NCI-H446 treated with DMSO at 0.1 percent for 48 hours (cell line): Measurements from ENCODE around the gene MUC21.
"Not testable (repeated sequence)": the region's sequence is repeated elsewhere in the genome, so short reads cannot be mapped to it uniquely, and the experiment has no call there.

Source experiments
- DNase-seq: peaks from one replicate; lab custom pipeline; 2025; lab: John Stamatoyannopoulos, UW

Gene MUC21

DNA sequence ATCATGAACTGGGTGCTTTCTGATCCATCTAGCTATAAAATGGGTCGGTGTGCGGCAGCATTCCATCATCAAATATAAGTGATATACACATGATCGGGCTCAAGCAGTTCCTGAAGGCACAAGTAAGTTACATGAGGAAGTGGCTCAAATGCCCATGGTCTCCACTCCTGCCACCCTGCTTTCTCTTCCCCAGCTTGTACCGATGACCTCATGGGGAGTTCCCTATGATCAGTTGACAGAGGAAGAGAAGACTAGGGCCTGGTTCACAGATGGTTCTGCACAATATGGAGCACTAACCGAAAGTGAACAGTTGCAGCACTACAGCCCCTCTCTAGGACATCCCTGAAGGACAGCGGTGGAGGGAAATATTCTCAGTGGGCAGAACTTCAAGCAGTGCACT lies 14.3 kb upstream of the MUC21 start:
- not testable (repeated sequence) for DNase-seq

DNA sequence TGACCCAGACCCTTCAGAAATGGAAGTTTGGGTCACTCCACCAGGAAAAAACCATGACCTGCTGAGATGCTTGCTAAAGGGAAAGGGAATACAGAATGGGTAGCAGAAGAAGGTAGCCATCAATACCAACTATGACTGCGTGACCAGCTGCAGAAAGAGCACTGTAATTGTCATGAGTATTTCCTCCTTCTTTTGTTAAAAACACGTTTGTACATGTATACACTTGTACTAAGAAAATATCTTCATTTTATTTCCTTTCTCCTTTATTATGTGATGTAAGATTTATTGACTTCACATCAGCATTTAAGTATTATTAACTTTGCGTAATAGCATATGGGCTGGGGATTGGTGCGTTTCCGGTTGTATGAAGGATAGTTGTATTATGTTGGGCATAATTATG lies 12.6 kb upstream of the MUC21 start:
- no peak for DNase-seq

DNA sequence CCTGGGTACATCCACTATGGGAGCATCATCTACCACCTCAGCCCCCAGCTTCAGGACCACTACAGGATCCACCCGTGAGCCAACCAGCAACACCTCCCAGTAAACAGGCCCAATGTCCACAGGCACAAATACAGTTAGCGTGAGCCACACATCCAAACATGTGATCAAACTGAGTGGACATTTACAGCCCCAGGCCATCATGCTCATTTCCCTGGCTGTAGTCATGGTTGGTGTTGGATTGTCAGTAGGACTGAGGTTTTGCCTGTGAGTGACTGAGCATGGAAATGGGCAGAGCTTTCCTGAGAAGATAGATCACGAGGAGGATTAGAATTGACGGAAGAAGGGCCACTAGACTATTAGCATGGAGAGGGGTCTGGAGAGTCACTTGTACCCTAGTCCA lies 10.7 kb upstream of the MUC21 start:
- no peak for DNase-seq

DNA sequence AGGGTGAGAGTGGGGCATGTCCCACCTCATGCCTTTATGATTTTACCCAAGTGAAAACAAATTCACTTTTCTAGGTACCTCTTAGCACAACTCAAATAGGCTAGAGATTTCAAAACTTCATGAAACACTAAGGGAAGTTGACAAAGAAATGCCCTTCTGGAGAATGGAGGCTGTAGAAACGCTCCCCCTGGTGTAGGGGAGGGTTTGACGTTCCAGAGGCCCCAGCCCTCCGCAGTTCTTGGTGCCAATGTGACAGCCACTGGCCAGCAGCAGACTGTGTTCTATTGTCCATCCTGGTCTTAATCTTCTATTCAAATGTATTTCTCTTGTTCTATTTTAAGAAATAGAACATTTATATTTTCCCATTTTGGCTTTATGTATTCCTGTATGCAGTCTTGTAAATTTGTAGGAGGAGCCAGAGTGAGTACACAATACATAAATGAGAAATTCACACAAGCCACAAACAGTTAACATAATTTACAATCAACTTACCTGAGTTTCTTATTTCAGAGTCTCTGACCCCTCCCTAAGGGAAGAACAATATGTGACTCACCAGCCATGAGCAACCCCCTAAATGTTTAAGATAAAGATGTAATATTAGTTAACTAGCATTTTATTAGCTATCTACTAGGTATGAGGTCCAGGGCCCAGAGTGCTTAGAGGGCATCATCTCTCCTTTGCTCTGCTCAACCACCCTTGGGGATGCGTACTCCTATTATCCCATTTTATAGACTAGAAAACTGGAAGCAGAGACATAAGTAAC lies 8.8 kb upstream of the MUC21 start:
- no peak for DNase-seq

DNA sequence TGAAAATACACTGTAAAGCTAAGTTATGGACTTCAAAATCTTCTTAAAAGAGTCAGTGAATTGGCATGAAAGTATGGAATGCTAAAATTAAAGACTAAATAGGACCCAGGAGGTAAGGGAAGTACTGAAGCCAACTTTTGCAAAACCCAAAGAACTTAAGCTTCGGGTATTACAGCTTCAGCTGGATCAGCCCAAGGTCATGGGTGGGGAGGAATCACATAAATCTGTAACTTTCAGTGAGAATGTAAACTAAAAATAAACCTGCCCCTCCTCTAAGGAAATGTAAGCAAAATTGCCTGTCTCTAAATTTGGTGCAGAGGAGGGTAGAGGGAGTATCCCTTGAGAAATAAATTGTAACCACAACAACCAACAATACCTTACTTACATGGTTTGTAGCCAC lies 4.4 kb upstream of the MUC21 start:
- no peak for DNase-seq

DNA sequence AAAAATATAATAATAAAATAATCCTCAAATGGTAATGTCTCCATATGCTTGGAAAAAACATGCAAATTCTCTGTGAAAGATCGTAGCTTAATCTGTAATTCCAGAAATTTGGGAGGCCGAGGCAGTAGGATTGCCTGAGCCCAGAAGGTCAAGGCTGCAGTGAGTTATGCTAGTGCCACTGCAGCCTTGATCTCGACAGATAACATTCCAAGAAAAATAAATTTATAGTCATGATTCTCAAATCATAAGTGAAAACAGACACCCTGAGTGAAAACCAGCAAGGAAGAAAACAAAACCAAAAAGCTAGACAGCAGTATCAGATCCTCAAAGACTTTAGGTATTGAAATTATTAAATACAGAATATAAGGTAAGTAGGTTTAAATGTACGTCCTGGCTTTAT lies 3.8 kb upstream of the MUC21 start:
- no peak for DNase-seq

DNA sequence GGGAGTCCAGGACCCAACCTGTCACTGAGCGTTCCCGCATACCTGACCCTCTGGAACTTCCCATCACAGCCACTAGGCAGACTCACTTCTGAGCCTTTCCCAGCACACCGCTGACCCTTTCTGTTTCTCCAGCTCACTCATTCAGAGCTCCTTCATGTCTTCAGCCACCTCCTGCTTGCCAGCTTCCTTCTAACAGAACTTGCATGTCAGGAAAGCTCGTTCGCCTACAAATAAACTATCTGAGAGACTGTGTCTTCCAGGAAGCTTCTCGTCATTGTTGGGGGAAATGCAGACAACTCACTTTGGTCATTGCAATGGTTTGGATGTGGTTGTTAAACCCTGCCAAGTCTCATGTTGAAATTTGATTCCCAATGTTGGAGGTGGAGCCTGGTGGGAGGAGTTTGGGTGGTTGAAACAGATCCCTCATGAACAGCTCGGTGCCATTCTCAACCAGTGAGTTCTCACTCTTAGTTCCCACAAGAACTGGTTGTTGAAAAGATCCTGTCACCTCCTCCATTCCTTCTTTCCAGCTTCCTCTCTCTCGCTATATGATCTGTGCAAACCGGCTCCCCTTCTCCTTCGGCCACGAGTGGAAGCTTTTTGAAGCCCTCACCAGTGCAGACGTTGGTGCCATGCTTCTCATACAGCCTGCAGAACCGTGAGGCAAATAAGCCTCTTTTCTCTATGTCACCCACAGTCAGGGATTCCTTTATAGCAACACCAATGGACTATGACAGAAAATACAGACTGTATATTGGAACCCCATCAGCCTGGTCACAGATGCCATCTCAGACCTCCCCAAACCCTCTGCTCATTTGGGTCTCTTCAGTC lies 1.4 kb upstream of the MUC21 start:
- no peak for DNase-seq

DNA sequence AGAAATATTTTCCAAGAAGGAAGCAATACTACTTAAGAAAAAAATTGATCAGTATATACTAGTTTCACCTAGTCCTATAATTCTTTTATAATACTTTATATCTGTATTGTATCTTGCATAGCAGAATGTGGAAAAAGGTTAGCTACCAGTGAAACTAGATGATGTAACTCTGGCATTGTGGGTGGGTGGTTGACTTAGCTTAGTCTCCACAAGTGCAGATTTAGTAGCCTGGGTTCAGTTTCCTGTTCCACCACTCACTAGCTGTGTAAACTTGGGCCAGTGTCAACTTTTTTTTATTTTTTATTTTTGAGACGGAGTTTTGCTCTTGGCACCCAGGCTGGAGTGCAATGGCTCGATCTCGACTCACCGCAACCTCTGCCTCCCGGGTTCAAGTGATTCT lies 2.0 kb downstream of the MUC21 start:
- no peak for DNase-seq

DNA sequence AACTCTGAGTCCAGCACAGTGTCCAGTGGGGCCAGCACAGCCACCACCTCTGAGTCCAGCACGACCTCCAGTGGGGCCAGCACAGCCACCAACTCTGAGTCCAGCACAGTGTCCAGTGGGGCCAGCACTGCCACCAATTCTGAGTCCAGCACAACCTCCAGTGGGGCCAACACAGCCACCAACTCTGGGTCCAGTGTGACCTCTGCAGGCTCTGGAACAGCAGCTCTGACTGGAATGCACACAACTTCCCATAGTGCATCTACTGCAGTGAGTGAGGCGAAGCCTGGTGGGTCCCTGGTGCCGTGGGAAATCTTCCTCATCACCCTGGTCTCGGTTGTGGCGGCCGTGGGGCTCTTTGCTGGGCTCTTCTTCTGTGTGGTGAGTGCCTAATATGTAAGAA lies 3.8 kb downstream of the MUC21 start:
- DNase-seq = no peak

DNA sequence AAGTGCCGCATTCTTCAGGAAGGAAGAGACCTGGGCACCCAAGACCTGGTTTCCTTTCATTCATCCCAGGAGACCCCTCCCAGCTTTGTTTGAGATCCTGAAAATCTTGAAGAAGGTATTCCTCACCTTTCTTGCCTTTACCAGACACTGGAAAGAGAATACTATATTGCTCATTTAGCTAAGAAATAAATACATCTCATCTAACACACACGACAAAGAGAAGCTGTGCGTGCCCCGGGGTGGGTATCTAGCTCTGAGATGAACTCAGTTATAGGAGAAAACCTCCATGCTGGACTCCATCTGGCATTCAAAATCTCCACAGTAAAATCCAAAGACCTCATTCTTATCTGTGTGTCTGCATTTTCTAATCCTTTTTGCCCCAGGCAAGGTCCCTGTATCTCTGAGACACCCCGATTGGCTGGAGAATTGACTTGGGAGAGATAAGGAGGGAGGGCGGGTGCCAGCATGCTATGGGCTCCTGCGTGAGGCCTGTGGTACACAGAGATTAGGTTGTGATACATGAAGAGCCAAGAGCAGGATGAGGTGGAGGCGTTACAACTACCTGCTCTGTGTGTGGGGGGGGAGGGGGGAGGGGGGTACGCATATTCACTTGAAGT lies 4.8 kb downstream of the MUC21 start:
- no peak for DNase-seq

GRCh38 chr6:30990422-30991086 lies 7.0 kb downstream of the MUC21 start:
- DNase-seq = no peak

GRCh38 chr6:30991891-30992290 lies 8.4 kb downstream of the MUC21 start:
- no peak for DNase-seq

GRCh38 chr6:30997301-30997700 lies 13.8 kb downstream of the MUC21 start:
- DNase-seq = no peak

DNA sequence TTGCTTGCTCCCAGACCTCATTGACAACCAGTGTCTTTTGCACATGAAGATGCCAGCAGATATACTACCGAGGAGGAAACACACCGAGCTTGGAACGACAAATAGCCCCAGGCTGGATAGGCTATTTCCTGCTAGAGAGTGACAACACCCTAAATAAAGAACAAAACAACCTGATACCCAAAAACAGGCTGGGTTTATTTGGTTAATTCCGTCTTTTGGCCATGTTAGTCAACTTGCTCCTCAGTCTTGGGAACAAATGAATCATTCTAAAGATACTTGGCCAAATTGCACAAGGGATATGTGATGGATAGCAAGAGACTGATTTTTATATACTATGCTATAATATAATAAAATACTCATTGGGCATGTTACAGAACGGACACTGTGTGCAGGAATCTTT lies 15.3 kb downstream of the MUC21 start:
- DNase-seq = no peak

DNA sequence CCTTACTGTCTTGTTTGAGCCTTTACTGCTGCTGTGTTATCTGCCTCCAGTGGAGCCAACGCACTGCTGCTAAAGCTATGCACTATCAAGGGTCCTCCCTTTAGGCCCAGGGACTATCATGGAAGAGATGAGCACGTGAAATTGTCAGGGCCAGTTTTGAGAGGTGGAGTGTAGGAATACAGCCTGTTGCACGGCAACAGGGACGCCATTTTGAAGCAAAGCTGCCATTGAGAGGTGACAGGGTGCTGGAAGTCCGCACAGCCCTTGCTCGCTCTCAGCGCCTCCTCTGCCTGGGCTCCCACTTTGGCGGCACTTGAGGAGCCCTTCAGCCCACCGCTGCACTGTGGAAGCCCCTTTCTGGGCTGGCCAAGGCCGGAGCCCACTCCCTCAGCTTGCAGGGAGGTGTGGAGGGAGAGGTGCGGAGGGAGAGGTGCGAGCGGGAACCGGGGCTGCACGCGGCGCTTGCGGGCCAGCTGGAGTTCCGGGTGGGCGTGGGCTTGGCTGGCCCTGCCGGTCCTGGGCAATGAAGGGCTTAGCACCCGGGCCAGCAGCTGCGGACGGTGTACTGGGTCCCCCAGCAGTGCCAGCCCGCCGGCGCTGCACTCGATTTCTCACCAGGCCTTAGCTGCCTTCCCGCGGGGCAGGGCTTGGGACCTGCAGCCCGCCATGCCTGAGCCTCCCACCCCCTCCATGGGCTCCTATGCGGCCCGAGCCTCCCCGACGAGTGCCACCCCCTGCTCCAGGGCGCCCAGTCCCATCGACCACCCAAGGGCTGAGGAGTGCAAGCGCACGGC lies 16.7 kb downstream of the MUC21 start:
- not testable (repeated sequence) for DNase-seq

DNA sequence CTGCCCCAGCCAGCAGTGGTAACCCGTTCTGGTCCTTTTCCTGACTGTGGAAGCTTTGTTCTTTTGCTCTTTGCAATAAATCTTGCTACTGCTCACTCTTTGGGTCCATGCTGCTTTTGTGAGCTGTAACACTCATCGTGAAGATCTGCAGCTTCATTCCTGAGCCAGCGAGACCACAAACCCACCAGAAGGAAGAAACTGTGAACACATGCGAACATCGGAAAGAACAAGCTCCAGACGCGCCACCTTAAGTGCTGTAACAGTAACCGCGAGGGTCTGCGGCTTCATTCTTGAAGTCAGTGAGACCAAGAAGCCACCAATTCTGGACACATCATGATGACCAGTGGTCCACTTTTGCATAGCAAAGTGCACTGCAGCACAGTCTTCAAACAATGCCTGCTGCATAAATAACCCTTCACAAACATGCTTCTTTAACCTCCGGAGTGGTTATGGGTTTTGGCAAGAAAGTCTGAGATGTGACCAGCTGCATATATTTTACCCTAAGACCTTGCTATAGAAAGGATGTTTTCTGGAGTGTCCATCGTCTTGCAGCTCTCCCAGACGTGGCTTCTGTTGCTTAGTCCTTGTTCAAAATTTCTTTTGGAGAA lies 17.9 kb downstream of the MUC21 start:
- DNase-seq = no peak

DNA sequence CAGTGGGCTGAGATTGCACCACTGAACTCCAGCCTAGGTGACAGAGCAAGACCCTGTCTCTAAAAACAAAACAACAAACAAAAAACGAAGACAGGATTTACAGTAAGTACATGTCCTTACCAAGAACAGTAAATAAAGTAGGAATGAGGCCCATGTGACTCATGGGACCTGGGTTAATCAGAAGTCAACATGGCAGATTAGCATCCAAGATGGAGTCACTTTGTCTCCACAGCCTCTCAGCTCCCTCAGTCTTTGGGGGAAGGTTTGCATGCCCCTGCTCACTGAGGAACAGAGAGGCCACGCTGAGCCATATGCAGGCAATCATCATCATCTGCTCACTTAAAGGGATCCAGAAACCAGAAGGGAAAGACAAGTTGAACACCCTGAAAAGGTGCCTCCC lies 19.0 kb downstream of the MUC21 start:
- DNase-seq = no peak

DNA sequence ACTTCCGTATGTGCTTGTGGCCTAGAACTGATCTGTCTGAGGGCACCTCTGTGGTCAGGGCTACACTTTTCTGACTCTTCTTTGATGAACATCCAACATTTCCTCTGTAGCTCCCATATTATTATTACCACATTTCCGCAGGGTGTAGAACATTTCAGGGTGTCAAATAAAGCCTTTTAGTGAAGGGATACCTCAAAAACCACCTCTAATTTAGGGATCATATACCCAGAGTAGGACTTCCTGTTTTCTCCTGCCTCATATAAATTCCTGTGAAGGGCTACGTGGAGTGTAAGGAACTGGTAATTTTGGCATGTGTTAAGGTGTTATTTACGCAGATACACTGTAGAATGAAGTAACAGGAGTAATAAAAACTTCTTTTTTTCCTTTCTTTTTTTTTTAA lies 21.3 kb downstream of the MUC21 start:
- DNase-seq = no peak

DNA sequence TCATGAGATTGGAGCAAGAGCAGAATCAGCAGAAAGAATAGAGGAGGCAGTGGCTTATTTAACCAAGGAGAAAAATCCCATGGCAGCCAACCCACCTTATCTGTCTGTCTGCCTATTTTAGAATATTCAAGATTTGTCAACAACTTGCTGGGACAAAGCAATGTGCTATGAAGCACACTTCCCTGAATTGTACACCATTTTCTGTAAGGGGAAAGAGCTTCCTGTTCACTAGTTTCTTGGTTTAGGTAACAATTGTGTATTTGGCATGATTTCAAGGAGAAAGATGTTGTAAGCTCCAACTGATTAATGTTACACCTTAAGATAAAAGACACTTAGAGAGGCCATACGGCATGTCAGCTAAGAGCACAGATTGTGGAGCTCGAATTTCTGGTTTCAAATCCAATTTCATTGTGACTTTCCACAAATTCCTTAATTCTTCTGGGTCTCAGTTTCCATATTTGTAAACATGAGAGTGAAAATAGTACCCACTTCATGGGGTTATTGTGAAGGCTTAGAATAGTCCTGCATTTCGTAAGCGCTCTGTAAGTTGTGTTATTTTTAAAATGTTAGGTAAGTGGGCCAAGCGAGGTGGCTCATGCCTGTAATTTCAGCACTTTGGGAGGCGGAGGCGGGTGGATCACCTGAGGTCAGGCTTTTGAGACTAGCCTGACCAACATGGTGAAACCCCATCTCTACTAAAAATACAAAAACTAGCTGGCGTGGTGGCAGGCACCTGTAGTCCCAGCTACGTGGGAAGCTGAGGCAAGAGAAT lies 21.9 kb downstream of the MUC21 start:
- DNase-seq = no peak

DNA sequence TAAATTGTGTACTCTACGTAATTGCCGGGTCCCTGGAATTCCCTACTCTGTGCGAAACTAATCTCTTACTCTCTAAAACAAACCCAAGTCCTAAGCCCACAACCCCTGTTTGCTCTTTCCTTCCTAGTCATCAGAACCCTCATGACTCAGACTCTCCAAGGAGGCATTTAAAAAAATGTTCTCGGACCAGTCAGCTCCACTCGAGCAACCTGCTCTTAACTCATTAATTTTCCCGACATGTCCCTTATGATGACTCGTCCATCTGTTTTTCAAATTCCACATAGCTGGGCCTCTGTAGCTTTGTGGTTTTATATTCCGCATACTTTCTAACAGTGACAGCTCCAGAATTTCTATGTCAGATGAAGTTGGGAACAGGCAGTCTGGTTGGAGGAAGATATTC lies 24.2 kb downstream of the MUC21 start:
- DNase-seq = no peak

- DNase-seq = no peak
Measured at GRCh38 chr6:31008165-31008564, 24.6 kb downstream of the MUC21 start.
